SK-N-SH treated with all-trans-retinoic acid at 6 μM for 48 hours (cell line): ENCODE data around the gene GRAP2.

ENCODE experiments used
- ATAC-seq: fragments of 200-7000 bp; cut with Tn5 transposase; 3 replicates; pipeline ENCODE4 v1.9.1; 2020; ENCODE audit warnings: mild to moderate bottlenecking, moderate library complexity
- ARNTL ChIP-seq: fragments of 450-650 bp; formaldehyde crosslinking; IDR thresholded peaks from 2 replicates; pipeline ENCODE4 v1.5.0; 2020; ENCODE audit warnings: low read depth, mild to moderate bottlenecking, moderate library complexity, borderline replicate concordance
- BACH2 ChIP-seq: fragments of 250-450 bp; sonication (Bioruptor Pico); IDR thresholded peaks from 2 replicates; pipeline ENCODE4 v1.9.0; 2021; ENCODE audit warnings: mild to moderate bottlenecking, borderline replicate concordance
- CSDC2 ChIP-seq: fragments of 250-450 bp; sonication (Bioruptor Pico); IDR thresholded peaks from 2 replicates; pipeline ENCODE4 v1.5.0; 2020; ENCODE audit warnings: mild to moderate bottlenecking, moderate library complexity
- GLIS3 ChIP-seq: fragments of 250-450 bp; sonication (Bioruptor Pico); IDR thresholded peaks from 2 replicates; pipeline ENCODE4 v1.5.0; 2020; ENCODE audit warnings: mild to moderate bottlenecking, moderate library complexity
- ISL1 ChIP-seq: fragments of 250-450 bp; sonication (Bioruptor Pico); IDR thresholded peaks from 2 replicates; pipeline ENCODE4 v2.1.2; 2022; ENCODE audit warnings: mild to moderate bottlenecking, moderate library complexity
- OSR1 ChIP-seq: fragments of 250-450 bp; sonication (Bioruptor Pico); IDR thresholded peaks from 2 replicates; pipeline ENCODE4 v1.8.0; 2022; ENCODE audit warnings: moderate library complexity, mild to moderate bottlenecking, inconsistent platforms
- PPARA ChIP-seq: fragments of 250-450 bp; sonication (Bioruptor Pico); IDR thresholded peaks from 2 replicates; pipeline ENCODE4 v1.5.0; 2020; ENCODE audit warnings: mild to moderate bottlenecking, borderline replicate concordance
- RARB ChIP-seq: fragments of 250-450 bp; sonication (Bioruptor Pico); IDR thresholded peaks from 2 replicates; pipeline ENCODE4 v1.8.0; 2021; ENCODE audit warnings: mild to moderate bottlenecking, moderate library complexity
- SNAI2 ChIP-seq: fragments of 250-450 bp; sonication (Bioruptor Pico); IDR thresholded peaks from 2 replicates; pipeline ENCODE4 v1.5.0; 2020; ENCODE audit warnings: mild to moderate bottlenecking, moderate library complexity
- TCF4 ChIP-seq: fragments of 250-450 bp; sonication (Bioruptor Pico); IDR thresholded peaks from 2 replicates; pipeline ENCODE4 v1.8.0; 2021; ENCODE audit warnings: mild to moderate bottlenecking, moderate library complexity, borderline replicate concordance
- TOX ChIP-seq: fragments of 250-450 bp; sonication (Bioruptor Pico); IDR thresholded peaks from 2 replicates; pipeline ENCODE4 v1.8.0; 2021; ENCODE audit warnings: mild to moderate bottlenecking, moderate library complexity, borderline replicate concordance
- TSHZ2 ChIP-seq: fragments of 250-450 bp; sonication (Bioruptor Pico); IDR thresholded peaks from 2 replicates; pipeline ENCODE4 v1.5.0; 2020; ENCODE audit warnings: mild to moderate bottlenecking, moderate library complexity
- ZC3H10 ChIP-seq: fragments of 250-450 bp; sonication (Bioruptor Pico); IDR thresholded peaks from 2 replicates; pipeline ENCODE4 v1.5.1; 2021; ENCODE audit warnings: mild to moderate bottlenecking, moderate library complexity
- ZFP3 ChIP-seq: fragments of 250-450 bp; sonication (Bioruptor Pico); IDR thresholded peaks from 2 replicates; pipeline ENCODE4 v1.5.0; 2020; ENCODE audit warnings: mild to moderate bottlenecking, moderate library complexity
- ZNF565 ChIP-seq: fragments of 450-650 bp; formaldehyde crosslinking; conservative IDR thresholded peaks from 2 replicates; pipeline ENCODE4 v1.5.0; 2020; ENCODE audit warnings: low read depth, mild to moderate bottlenecking, moderate library complexity
- ZNF70 ChIP-seq: fragments of 450-650 bp; formaldehyde crosslinking; IDR thresholded peaks from 2 replicates; pipeline ENCODE4 v1.5.0; 2020; ENCODE audit warnings: mild to moderate bottlenecking, moderate library complexity
- TF ChIP-seq, protein P1 (sequence below): fragments of 250-450 bp; sonication (Bioruptor Pico); IDR thresholded peaks from 2 replicates; pipeline ENCODE4 v1.5.1; 2021; ENCODE audit warnings: mild to moderate bottlenecking, moderate library complexity
- TF ChIP-seq, protein P2 (sequence below): fragments of 250-450 bp; sonication (Bioruptor Pico); IDR thresholded peaks from 2 replicates; pipeline ENCODE4 v1.8.0; 2020; ENCODE audit warnings: mild to moderate bottlenecking, moderate library complexity, borderline replicate concordance
- TF ChIP-seq, protein P3 (sequence below): fragments of 250-450 bp; sonication (Bioruptor Pico); IDR thresholded peaks from 2 replicates; pipeline ENCODE4 v1.8.0; 2021; ENCODE audit warnings: low read depth, mild to moderate bottlenecking, moderate library complexity, borderline replicate concordance
- TF ChIP-seq, protein P4 (sequence below): fragments of 250-450 bp; sonication (Bioruptor Pico); IDR thresholded peaks from 2 replicates; pipeline ENCODE4 v1.5.1; 2020; ENCODE audit warnings: low read depth, mild to moderate bottlenecking, moderate library complexity

GRAP2 gene

GRCh38 chr22:39908737-39909136 lies 7.9 kb downstream of the GRAP2 start:
- TF ChIP-seq TCF4 (CRISPR knock-in tag), result no peak
- TF ChIP-seq BACH2, result no peak
- no peak for TF ChIP-seq ZNF70 (CRISPR knock-in tag)
- no peak for TF ChIP-seq PPARA
- no peak for TF ChIP-seq GLIS3
- TF ChIP-seq OSR1 (CRISPR knock-in tag), result no peak
- ATAC-seq, result no peak

DNA sequence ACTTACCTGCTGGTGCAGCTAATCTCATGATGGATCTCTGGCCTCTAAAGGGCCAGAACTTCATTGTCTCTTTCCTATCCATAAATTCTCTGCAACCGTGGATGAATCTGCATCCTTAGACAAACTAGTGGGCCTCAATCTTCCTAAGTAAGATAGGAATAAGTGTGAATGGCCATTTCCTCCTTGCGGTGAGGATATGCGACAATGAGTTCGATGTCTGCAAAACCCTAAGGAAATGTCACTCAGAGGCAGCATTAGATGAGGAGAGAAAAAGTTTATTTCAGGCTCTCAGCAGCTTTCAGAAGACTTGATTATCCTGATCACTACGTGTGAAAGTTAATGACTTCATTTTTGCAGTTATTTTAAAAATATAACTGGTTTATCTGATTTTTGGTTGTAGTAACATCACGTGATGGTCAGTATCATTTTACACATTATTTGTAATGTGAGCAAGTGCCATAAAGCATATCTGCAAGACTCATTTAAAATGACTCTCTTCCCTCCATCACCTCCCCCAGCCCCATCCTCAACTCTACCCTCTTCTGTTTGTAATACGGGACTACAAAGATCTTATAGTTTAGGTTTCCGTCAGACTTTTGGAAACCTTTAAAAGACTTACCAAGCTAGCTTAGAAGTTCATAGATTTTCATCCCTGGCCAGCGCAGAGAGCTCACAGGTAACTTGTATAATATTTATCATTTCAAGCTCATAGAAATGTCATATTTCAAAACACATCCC lies 10.2 kb downstream of the GRAP2 start:
- ATAC-seq, result no peak
- TF ChIP-seq, protein P1, sequence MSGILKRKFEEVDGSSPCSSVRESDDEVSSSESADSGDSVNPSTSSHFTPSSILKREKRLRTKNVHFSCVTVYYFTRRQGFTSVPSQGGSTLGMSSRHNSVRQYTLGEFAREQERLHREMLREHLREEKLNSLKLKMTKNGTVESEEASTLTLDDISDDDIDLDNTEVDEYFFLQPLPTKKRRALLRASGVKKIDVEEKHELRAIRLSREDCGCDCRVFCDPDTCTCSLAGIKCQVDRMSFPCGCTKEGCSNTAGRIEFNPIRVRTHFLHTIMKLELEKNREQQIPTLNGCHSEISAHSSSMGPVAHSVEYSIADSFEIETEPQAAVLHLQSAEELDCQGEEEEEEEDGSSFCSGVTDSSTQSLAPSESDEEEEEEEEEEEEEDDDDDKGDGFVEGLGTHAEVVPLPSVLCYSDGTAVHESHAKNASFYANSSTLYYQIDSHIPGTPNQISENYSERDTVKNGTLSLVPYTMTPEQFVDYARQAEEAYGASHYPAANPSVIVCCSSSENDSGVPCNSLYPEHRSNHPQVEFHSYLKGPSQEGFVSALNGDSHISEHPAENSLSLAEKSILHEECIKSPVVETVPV (CRISPR knock-in tag), result no peak
- TF ChIP-seq, protein P2, sequence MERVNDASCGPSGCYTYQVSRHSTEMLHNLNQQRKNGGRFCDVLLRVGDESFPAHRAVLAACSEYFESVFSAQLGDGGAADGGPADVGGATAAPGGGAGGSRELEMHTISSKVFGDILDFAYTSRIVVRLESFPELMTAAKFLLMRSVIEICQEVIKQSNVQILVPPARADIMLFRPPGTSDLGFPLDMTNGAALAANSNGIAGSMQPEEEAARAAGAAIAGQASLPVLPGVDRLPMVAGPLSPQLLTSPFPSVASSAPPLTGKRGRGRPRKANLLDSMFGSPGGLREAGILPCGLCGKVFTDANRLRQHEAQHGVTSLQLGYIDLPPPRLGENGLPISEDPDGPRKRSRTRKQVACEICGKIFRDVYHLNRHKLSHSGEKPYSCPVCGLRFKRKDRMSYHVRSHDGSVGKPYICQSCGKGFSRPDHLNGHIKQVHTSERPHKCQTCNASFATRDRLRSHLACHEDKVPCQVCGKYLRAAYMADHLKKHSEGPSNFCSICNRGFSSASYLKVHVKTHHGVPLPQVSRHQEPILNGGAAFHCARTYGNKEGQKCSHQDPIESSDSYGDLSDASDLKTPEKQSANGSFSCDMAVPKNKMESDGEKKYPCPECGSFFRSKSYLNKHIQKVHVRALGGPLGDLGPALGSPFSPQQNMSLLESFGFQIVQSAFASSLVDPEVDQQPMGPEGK, result no peak
- TF ChIP-seq GLIS3 (no peak), ARNTL (CRISPR knock-in tag) (no peak), RARB (CRISPR knock-in tag) (no peak), CSDC2 (CRISPR knock-in tag) (no peak), ISL1 (CRISPR knock-in tag) (no peak), ZNF70 (CRISPR knock-in tag) (no peak), ZFP3 (CRISPR knock-in tag) (no peak), TCF4 (CRISPR knock-in tag) (no peak), SNAI2 (CRISPR knock-in tag) (no peak), ZNF565 (CRISPR knock-in tag) (no peak), BACH2 (no peak), TOX (no peak), ZC3H10 (CRISPR knock-in tag) (no peak), TSHZ2 (CRISPR knock-in tag) (no peak), OSR1 (CRISPR knock-in tag) (no peak), PPARA (no peak)
- TF ChIP-seq, protein P3, sequence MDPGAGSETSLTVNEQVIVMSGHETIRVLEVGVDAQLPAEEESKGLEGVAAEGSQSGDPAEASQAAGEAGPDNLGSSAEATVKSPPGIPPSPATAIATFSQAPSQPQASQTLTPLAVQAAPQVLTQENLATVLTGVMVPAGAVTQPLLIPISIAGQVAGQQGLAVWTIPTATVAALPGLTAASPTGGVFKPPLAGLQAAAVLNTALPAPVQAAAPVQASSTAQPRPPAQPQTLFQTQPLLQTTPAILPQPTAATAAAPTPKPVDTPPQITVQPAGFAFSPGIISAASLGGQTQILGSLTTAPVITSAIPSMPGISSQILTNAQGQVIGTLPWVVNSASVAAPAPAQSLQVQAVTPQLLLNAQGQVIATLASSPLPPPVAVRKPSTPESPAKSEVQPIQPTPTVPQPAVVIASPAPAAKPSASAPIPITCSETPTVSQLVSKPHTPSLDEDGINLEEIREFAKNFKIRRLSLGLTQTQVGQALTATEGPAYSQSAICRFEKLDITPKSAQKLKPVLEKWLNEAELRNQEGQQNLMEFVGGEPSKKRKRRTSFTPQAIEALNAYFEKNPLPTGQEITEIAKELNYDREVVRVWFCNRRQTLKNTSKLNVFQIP (CRISPR knock-in tag), result no peak
- TF ChIP-seq, protein P4, sequence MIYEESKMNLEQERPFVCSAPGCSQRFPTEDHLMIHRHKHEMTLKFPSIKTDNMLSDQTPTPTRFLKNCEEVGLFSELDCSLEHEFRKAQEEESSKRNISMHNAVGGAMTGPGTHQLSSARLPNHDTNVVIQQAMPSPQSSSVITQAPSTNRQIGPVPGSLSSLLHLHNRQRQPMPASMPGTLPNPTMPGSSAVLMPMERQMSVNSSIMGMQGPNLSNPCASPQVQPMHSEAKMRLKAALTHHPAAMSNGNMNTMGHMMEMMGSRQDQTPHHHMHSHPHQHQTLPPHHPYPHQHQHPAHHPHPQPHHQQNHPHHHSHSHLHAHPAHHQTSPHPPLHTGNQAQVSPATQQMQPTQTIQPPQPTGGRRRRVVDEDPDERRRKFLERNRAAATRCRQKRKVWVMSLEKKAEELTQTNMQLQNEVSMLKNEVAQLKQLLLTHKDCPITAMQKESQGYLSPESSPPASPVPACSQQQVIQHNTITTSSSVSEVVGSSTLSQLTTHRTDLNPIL (CRISPR knock-in tag), result no peak

GRCh38 chr22:39913321-39913720 lies 12.4 kb downstream of the GRAP2 start:
- no peak for ATAC-seq
- TF ChIP-seq RARB (CRISPR knock-in tag) (no peak), ARNTL (CRISPR knock-in tag) (no peak)
